GM23248 (cell line): ENCODE measurements around the gene NEUROD1. TPM values are rescaled to one million over a fixed set of nuclear protein-coding genes. Genes with fewer than 3 reads are reported as not detected.

ENCODE experiments used
- DNase-seq: peaks from one replicate; pipeline ENCODE4 v3.0.0-alpha.2; 2015
- H2AFZ ChIP-seq: fragments of 200-600 bp; sonication (generic); 2 replicates; pipeline ENCODE4 v1.6.1; 2016; ENCODE audit warnings: antibody characterized with exemption
- H3F3A ChIP-seq: fragments of 200-600 bp; sonication (generic); 2 replicates; pipeline ENCODE4 v1.6.1; 2016; ENCODE audit warnings: mild to moderate bottlenecking, antibody characterized with exemption, mixed run types; ENCODE audit not compliant: insufficient read depth
- H3K27ac ChIP-seq: fragments of 200-600 bp; sonication (generic); 2 replicates; pipeline ENCODE4 v1.5.1; 2016; ENCODE audit warnings: mild to moderate bottlenecking
- H3K27me3 ChIP-seq: fragments of 200-600 bp; sonication (generic); replicated peaks from 2 replicates; pipeline ENCODE4 v1.6.1; 2016; ENCODE audit warnings: mild to moderate bottlenecking; ENCODE audit not compliant: insufficient read depth
- H3K36me3 ChIP-seq: fragments of 200-600 bp; sonication (generic); 2 replicates; pipeline ENCODE4 v1.6.1; 2016; ENCODE audit warnings: low read depth, mild to moderate bottlenecking
- H3K4me1 ChIP-seq: fragments of 200-600 bp; sonication (generic); 2 replicates; pipeline ENCODE4 v1.6.1; 2016; ENCODE audit warnings: mild to moderate bottlenecking; ENCODE audit not compliant: insufficient read depth
- H3K4me2 ChIP-seq: fragments of 200-600 bp; sonication (generic); one replicate; pipeline ENCODE4 v1.6.1; 2016; ENCODE audit warnings: mild to moderate bottlenecking; ENCODE audit not compliant: unreplicated experiment
- H3K4me3 ChIP-seq: fragments of 200-600 bp; sonication (generic); 2 replicates; pipeline ENCODE4 v1.5.1; 2016; ENCODE audit warnings: mild to moderate bottlenecking
- H3K79me2 ChIP-seq: fragments of 200-600 bp; sonication (generic); 2 replicates; pipeline ENCODE4 v1.6.1; 2016; ENCODE audit warnings: mild to moderate bottlenecking; ENCODE audit not compliant: insufficient read depth
- H3K9ac ChIP-seq: fragments of 200-600 bp; sonication (generic); 2 replicates; pipeline ENCODE4 v1.6.1; 2016; ENCODE audit warnings: mild to moderate bottlenecking
- H3K9me2 ChIP-seq: fragments of 200-600 bp; sonication (generic); 2 replicates; pipeline ENCODE4 v1.6.1; 2016; ENCODE audit warnings: mixed run types, mild to moderate bottlenecking, moderate library complexity; ENCODE audit not compliant: insufficient read depth
- H3K9me3 ChIP-seq: fragments of 200-600 bp; sonication (generic); one replicate; pipeline ENCODE4 v1.6.1; 2017; ENCODE audit warnings: low read depth
- H4K20me1 ChIP-seq: fragments of 200-600 bp; sonication (generic); 2 replicates; pipeline ENCODE4 v1.6.0; 2016; ENCODE audit not compliant: insufficient read depth
- EZH2 ChIP-seq: fragments of 200-600 bp; sonication (generic); IDR thresholded peaks from 2 replicates; pipeline ENCODE4 v1.6.1; 2018; ENCODE audit warnings: antibody characterized with exemption, mild to moderate bottlenecking; ENCODE audit not compliant: insufficient read depth, poor library complexity, severe bottlenecking
- EZH2phosphoT487 ChIP-seq: fragments of 200-600 bp; sonication (generic); IDR thresholded peaks from 2 replicates; pipeline ENCODE4 v1.6.1; 2018; ENCODE audit warnings: antibody characterized with exemption, moderate library complexity, mild to moderate bottlenecking, low read depth; ENCODE audit not compliant: insufficient read depth
- WGBS, 2 experiments: methylation state at CpG; one replicate each; pipeline ENCODE4 v1.1.6; 2015 to 2017; ENCODE audit warnings: low lambda C conversion rate in 2 of 2, low coverage in 1 of 2; ENCODE audit errors: missing lambda C conversion rate in 2 of 2; 5-methylcytosine and 5-hydroxymethylcytosine counted together
- in situ Hi-C: fragments of 300-500 bp; cut with MboI; formaldehyde crosslinking; loops from 2 replicates; pipeline ENCODE4 v1.15.0; 2020
- polyA plus RNA-seq: library from polyadenylated mRNA; unstranded; fragments of >200 nt; fragmentation: Nextera tagmentation; extraction: Ambion mirVana; gene quantifications from 2 replicates; pipeline ENCODE4 v1.2.1, GENCODE V29; 2016
- total RNA-seq: library from RNA; depleted of rRNA; stranded (reverse); fragments of >200 nt; shearing (Covaris generic); gene quantifications from 2 replicates; pipeline ENCODE4 v1.2.3, GENCODE V29; 2014

NEUROD1 gene
- total and polyA plus RNA-seq, 2 experiments from 2014 or later, result not detected

DNA sequence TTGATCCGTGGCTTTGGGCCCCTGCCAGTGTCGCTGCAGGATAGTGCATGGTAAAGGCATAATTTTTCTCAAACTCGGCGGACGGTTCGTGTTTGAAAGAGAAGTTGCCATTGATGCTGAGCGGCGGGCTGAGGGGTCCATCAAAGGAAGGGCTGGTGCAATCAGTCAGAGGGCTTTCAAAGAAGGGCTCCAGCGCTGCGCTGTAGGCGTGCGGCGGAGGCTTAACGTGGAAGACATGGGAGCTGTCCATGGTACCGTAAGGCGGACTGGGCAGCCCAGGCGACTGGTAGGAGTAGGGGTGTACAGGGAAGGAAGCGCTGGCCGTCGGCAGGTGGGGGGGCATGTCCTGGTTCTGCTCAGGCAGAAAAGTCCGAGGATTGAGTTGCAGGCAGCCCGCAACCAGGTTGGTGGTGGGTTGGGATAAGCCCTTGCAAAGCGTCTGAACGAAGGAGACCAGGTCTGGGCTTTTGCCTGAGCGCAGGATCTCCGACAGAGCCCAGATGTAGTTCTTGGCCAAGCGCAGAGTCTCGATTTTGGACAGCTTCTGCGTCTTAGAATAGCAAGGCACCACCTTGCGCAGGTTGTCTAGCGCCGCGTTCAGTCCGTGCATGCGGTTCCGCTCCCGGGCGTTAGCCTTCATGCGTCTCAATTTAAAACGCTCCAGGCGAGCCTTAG lies 2.3 kb downstream of the NEUROD1 start:
- no peaks in the 10 kb centered on the region for H3K9me2 ChIP-seq
- WGBS, 2 experiments, result 14 to 16% methylated on average over 40 to 41 of the region's 41 CpGs
- no peaks in the 10 kb centered on the region for H3K4me1 ChIP-seq
- H3K4me2 ChIP-seq, result no peak overlapping the region
- no peak overlapping the region for H2AFZ ChIP-seq
- H3K9ac ChIP-seq, result no peak overlapping the region
- no peaks in the 10 kb centered on the region for H4K20me1 ChIP-seq
- no peaks in the 10 kb centered on the region for H3F3A ChIP-seq
- peak; percentile 84 for DNase-seq
- no peak overlapping the region for H3K4me3 ChIP-seq
- H3K27me3 ChIP-seq, result peaks cover 78% of the 10 kb centered on the region
- H3K36me3 ChIP-seq, result no peaks in the 10 kb centered on the region
- in situ Hi-C loops, result no loop called here
- no peaks in the 10 kb centered on the region for H3K79me2 ChIP-seq
- no peak for TF ChIP-seq EZH2
- no peak for TF ChIP-seq EZH2phosphoT487
- no peak overlapping the region for H3K27ac ChIP-seq
- no peaks in the 10 kb centered on the region for H3K9me3 ChIP-seq

DNA sequence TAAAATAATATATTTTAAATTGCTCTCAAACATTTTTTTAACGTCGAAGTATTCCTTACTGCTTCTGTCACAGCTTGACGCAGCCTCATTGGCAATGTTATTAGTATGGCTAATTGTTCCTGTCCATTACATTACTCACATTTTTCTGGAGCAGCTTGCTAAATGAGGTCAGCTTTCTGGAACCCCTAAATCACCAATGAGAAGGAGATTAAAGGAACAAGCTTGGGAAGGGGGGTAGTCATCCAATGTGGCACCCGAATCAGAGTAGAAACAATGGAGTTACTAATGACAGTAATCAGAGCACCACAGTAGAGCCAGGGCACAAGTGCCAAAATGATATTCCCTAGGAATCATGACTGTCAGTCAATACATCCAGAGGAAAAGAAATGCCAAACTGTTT lies 5.1 kb downstream of the NEUROD1 start:
- Histone ChIP-seq H3K4me3 (no peak overlapping the region), H2AFZ (no peak overlapping the region), H3K4me2 (no peak overlapping the region), H3K27me3 (peaks cover 53% of the 10 kb centered on the region), H4K20me1 (no peaks in the 10 kb centered on the region), H3F3A (no peaks in the 10 kb centered on the region), H3K9me3 (no peaks in the 10 kb centered on the region), H3K9me2 (no peaks in the 10 kb centered on the region), H3K27ac (no peak overlapping the region), H3K9ac (no peak overlapping the region), H3K4me1 (no peaks in the 10 kb centered on the region), H3K36me3 (no peaks in the 10 kb centered on the region), H3K79me2 (no peaks in the 10 kb centered on the region)
- in situ Hi-C loops, result no loop called here
- WGBS, 2 experiments, result 22 to 33% methylated on average over 4 of the region's 4 CpGs
- DNase-seq, result no peak
- TF ChIP-seq EZH2, result no peak
- no peak for TF ChIP-seq EZH2phosphoT487

DNA sequence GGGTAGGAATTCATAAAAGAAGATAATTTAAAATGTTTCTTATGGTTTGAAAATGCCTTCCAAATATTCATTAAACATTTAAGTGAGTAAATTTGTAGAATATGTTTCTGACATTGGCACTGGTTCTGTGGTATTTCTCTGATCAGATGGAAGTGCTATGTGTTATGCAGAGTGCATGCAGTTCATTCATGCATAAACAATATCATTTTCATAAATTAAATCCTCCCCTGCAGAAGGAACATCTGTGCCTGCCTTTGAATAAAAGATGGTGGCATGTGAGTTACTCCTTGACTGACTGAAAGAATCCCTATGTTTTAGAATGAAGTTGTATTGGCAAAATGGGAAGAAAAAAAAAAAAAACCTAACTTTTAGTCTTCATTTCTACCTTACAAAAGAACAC lies 5.9 kb downstream of the NEUROD1 start:
- in situ Hi-C loops, result no loop called here
- Histone ChIP-seq H3K36me3 (no peaks in the 10 kb centered on the region), H3K27me3 (peaks cover 52% of the 10 kb centered on the region), H4K20me1 (no peaks in the 10 kb centered on the region), H3K4me3 (no peak overlapping the region), H3F3A (no peaks in the 10 kb centered on the region), H2AFZ (no peak overlapping the region), H3K9me3 (no peaks in the 10 kb centered on the region), H3K9ac (no peak overlapping the region), H3K4me2 (no peak overlapping the region), H3K79me2 (no peaks in the 10 kb centered on the region), H3K9me2 (no peaks in the 10 kb centered on the region), H3K4me1 (no peaks in the 10 kb centered on the region), H3K27ac (no peak overlapping the region)
- no peak for DNase-seq
- TF ChIP-seq EZH2 (no peak), EZH2phosphoT487 (no peak)

DNA sequence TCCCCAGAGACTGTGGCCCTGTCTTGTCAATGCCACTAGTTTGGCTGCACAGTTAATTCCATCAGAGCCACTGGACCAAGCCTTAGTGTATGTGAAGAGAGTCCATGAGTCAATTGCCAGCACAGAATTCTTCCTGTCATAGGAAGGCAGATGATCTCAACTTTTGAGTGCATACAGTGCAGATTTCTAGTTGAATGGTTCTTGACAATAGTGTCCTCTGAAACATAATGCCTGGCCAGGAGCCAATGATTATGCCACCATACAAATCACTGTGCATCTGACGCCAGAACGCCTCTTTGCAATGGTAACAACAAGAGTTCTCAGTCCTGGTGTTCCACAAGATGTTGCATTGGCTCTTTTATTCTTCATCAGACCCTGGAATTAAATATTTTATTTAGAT lies 7.1 kb downstream of the NEUROD1 start:
- WGBS, 2 experiments, result 3 to 7% methylated on average over 2 of the region's 2 CpGs
- Histone ChIP-seq H3K36me3 (no peaks in the 10 kb centered on the region), H3K9me3 (no peaks in the 10 kb centered on the region), H3K27ac (no peak overlapping the region), H3K27me3 (peaks cover 51% of the 10 kb centered on the region), H4K20me1 (no peaks in the 10 kb centered on the region), H3K9ac (no peak overlapping the region), H3K4me2 (no peak overlapping the region), H3K4me3 (no peak overlapping the region), H2AFZ (no peak overlapping the region), H3K4me1 (no peaks in the 10 kb centered on the region), H3K9me2 (no peaks in the 10 kb centered on the region), H3K79me2 (no peaks in the 10 kb centered on the region), H3F3A (no peaks in the 10 kb centered on the region)
- in situ Hi-C loops, result no loop called here
- TF ChIP-seq EZH2 (no peak), EZH2phosphoT487 (no peak)
- no peak for DNase-seq
